HL-60/S4 treated with retinoic acid at 250 ng/mL for 4 days and 3 days (cell line): ENCODE measurements around the gene NACAD.

Source experiments
- in situ Hi-C: fragments of 300-500 bp; cut with MboI; formaldehyde crosslinking; loops from 2 replicates; pipeline ENCODE4 v1.7.0; 2022; ENCODE audit warnings: low sequenced_read_pairs

The NACAD gene, protein sequence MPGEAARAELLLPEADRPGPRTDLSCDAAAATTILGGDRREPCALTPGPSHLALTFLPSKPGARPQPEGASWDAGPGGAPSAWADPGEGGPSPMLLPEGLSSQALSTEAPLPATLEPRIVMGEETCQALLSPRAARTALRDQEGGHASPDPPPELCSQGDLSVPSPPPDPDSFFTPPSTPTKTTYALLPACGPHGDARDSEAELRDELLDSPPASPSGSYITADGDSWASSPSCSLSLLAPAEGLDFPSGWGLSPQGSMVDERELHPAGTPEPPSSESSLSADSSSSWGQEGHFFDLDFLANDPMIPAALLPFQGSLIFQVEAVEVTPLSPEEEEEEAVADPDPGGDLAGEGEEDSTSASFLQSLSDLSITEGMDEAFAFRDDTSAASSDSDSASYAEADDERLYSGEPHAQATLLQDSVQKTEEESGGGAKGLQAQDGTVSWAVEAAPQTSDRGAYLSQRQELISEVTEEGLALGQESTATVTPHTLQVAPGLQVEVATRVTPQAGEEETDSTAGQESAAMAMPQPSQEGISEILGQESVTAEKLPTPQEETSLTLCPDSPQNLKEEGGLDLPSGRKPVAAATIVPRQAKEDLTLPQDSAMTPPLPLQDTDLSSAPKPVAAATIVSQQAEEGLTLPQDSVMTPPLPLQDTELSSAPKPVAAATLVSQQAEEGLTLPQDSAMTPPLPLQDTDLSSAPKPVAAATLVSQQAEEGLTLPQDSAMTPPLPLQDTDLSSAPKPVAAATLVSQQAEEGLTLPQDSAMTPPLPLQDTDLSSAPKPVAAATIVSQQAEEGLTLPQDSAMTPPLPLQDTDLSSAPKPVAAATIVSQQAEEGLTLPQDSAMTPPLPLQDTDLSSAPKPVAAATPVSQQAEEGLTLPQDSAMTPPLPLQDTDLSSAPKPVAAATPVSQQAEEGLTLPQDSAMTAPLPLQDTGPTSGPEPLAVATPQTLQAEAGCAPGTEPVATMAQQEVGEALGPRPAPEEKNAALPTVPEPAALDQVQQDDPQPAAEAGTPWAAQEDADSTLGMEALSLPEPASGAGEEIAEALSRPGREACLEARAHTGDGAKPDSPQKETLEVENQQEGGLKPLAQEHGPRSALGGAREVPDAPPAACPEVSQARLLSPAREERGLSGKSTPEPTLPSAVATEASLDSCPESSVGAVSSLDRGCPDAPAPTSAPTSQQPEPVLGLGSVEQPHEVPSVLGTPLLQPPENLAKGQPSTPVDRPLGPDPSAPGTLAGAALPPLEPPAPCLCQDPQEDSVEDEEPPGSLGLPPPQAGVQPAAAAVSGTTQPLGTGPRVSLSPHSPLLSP (N-terminal part only)

DNA sequence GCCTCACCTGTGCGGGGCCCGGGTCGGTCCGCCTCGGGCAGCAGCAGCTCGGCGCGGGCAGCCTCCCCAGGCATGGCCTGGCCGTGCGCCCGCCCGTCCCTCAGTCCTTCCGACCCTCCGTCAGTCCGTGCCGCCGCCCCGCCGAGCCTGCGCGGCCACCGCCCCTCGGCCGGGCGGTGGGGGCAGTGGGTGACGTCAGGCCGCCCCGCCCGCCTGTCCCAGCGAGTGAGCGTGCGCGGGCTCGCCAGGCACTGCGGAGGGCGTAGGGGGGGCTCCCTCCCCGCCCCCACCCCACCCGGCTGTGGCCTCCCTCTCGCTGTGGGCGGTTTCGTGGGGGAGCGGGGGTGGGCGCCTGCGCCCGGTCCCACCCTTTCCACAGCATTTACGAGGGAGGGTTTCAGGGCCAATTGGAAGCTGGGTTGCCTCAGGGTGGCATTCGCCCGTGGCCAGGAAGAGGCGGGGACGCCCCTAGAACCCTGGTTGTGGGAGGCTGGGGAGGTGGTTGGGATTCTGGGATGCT lies at the start of gene NACAD:
Gene NACAD (minus strand): TSS at position 149 of the 520 bp plus-strand sequence. CDS start 75 bp downstream, at position 74.
- in situ Hi-C loops, result no loop called here

GRCh38 chr7:45136106-45137060 lies 47.6 kb upstream of the NACAD start:
- in situ Hi-C loops, result loop anchor here (10.0 kb wide), 1 partner anchor 542 kb away; no protein-coding TSS in a partner anchor

DNA sequence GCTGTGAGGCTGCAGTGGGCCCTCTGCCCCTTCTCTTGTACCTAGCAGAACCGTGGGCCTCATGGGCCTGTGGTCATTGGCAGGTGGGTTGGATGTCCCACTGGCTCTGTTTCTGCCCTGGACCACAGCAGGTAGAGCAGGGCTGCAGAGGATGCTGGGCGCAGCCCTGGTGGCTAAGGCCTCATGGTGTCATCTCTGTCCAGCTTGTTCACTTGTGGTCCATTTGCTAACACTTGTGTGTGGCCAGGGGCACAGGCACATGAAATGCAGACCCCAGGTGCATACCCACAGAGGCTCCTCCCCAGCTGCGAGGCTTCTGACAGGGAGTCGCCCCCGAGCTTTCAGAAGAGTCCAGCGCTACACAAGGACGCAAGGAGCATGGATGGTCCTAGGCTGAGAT lies 45.1 kb upstream of the NACAD start:
- in situ Hi-C loops, result loop anchor here (10.0 kb wide), 1 partner anchor 539 kb away; no protein-coding TSS in a partner anchor

- in situ Hi-C loops, result loop anchor here (10.0 kb wide), 1 partner anchor 539 kb away; no protein-coding TSS in a partner anchor
These were observed 44.6 kb upstream of the NACAD start for GRCh38 chr7:45133352-45133751.

- in situ Hi-C loops, result loop anchor here (10.0 kb wide), 1 partner anchor 538 kb away; no protein-coding TSS in a partner anchor
These were observed 44.0 kb upstream of the NACAD start for GRCh38 chr7:45132708-45133320.

DNA sequence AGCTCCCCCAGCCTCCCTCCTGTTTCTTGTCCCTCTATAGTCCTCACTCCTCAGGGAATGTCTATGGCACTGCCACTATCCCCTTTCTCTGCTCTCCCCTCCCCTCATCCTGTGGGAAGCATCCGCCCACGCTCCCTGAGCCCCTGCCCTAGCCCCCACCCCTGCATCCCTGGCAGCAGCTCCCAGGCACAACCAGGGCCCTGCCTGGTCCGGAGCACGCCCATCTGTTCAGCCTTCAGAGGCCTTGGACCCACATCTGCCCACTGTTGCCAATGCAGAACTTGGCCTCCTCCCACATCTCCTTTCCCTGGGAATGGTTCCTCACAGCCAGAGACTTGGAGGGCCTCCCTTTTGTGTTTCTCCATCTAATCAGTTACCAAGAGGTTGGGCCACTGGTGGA lies 43.1 kb upstream of the NACAD start:
- in situ Hi-C loops, result loop anchor here (10.0 kb wide), 1 partner anchor 537 kb away; no protein-coding TSS in a partner anchor

GRCh38 chr7:45130910-45131309 lies 42.1 kb upstream of the NACAD start:
- in situ Hi-C loops, result loop anchor here (10.0 kb wide), 1 partner anchor 536 kb away; no protein-coding TSS in a partner anchor

DNA sequence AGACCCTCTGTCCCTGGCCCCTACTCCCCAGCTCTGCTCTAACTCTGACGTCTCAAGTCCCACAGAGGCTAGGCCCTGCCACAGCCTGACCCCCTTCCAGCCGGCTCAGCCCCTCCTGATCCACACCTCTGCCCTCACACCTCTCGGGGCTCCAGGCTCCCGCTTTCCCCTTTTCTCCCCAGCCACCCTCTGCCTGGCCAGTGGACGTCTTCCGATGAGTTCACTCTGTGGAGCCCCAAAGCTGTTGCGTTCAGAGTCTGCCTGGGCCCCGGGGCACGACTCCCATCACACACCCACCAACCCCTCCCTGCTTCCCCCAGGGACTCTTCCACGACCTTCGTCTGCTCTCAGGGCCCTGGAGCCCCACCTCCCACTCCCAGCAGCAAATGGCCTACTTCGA lies 41.1 kb upstream of the NACAD start:
- in situ Hi-C loops, result loop anchor here (10.0 kb wide), 2 partner anchors 175 to 535 kb away; no protein-coding TSS in a partner anchor

DNA sequence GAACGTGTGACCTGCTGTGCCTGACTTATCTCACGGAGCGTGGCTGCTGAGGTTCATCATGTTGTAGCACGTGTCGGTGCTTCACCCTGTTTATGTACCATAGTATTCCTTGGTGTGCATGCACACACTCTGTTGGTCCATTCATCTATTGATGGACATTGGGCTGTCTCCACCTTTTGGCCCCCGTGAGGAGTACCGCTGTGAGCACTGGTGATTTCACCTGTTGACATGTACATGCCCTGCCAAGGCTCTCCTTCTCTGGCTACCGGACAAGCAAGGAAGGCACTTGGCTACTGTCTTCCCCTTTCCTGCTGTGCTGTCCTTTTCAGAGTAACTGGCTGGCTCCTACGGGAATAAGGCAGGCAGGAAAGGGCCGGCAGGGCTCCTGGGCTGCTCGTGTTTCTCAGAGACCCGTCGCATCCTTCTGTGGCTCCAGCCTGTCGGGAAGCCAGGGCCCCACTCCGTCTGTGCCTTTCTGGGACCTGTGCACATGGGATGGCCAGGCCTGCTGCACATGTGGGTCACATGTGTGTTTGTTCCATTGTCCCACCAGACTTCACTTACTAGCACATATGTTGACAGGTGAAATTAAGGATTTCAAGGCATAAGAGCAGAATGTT lies 40.5 kb upstream of the NACAD start:
- in situ Hi-C loops, result loop anchor here (10.0 kb wide), 1 partner anchor 174 kb away; no protein-coding TSS in a partner anchor

GRCh38 chr7:45126920-45127319 lies 38.2 kb upstream of the NACAD start:
- in situ Hi-C loops, result loop anchor here (10.0 kb wide), 1 partner anchor 172 kb away; no protein-coding TSS in a partner anchor

DNA sequence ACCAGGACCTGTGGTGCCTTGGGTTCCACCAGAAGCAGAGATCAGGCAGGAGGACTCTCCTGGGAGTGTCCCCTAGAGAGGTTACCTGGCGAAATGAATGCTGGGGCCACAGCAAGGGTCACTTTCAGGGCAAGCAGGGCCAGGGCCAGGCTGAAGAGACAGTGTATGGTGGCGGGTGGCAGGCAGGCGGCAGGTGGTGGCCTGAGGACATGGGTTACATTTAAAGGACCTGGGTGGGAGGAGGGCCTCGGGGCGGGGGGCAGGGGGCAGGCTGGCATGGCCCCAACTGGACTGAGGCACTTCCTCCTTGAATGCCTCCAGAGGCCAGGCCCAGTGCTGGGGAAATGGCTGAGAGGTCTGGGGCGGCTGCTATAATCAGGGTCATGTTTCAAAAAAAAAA lies 37.4 kb upstream of the NACAD start:
- in situ Hi-C loops, result loop anchor here (10.0 kb wide), 1 partner anchor 171 kb away; no protein-coding TSS in a partner anchor

DNA sequence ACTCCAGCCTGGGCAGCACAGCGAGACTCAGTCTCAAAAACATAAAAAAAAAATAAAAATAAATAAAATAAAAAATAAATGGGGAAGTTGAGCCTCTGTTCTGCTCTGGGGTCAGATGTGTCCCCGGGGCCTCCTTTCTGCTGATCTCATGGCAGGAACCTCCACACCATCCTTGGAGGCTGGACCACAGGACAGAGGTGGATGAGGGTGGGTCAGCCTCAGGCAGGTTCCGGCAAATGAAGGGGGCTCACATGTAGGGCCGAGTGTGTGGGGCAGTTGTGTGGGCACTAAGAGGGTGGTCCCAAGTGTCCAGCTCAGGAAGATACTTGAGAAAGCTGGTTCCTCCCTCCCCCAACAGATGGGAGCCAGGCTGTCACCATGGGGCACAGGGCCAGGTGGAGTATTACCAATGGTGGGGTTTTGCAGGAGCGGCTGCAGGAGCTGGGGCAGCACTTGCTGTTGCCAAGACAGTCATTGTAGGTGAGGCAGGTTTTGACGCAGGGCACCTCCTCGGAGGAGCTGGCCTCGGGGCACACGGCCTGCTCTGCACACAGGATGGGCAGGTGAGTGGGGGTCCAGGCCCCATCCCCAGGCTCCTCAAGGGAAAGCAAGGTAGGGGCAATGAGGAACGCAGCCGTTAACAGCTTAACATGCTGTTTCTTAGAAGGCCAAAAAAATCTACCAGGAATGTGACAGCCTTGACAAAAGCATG lies 36.6 kb upstream of the NACAD start:
- in situ Hi-C loops, result loop anchor here (10.0 kb wide), 1 partner anchor 171 kb away; no protein-coding TSS in a partner anchor

- in situ Hi-C loops, result loop anchor here (10.0 kb wide), 1 partner anchor 169 kb away; no protein-coding TSS in a partner anchor
These were observed 35.3 kb upstream of the NACAD start for GRCh38 chr7:45123913-45124710.

DNA sequence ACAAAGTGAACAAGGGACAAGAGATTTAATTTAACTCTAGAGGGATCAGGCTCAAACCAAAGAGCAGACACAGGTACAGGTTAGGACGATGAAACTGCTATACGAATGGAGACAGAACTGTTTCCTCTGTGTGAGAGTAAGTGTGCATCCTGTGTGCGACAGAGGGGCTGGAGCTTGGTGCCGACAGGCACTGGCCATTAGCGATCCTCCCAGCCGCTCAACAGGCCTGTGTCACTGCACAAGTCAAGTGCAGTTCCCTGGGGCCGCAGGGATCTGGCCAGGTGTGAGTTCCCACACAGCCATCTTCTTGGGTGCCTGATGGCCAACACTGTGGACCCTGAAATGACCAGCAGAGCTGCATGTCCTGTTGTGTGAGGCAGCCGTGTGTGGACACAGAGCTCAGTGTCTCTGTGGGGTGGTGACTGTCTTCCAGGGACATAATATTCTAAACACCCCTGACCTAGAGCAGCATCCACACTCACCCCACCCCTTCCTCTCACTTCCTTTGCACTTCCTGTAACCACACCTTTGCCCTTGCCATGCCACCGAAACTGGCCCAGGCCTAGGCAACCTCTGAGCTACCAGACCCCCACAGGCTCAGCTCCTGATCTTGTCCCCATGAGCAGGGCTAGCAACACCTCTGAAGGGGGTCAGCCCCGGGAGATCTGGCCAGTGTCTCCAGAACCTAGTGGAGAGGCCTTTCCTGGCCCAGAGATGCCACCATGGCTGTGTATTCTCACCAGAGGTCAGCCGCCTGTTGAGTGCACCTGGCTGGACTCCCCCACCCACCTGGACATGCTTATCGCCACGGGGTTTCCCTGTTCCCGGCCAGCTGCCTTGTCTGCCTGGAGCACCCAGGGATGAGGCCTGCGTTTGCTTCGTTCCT lies 34.4 kb upstream of the NACAD start:
- in situ Hi-C loops, result loop anchor here (10.0 kb wide), 1 partner anchor 168 kb away; no protein-coding TSS in a partner anchor

DNA sequence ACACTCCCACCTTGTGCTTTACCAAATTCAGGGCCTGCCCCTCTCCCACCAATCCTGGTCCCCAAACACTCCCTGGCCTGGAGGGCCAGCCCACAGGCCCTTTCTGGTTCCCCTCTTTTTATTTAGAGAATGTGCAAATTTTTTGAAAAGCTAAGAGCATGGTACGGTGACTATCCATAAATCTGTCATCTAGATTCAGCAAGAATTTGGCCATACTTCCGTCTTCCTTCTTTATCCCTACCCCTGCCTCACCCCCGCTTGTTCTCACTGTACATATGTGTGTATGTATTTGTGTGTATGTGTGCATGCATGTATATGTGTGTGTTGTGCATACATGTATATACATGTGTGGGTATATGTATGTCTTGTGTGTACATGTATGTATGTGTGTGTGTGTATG lies 30.8 kb upstream of the NACAD start:
- in situ Hi-C loops, result no loop called here
